ENCODE data around the gene WWOX. TPM values are rescaled to one million over a fixed set of nuclear protein-coding genes. Genes with fewer than 3 reads are reported as not detected.
"Not testable (repeated sequence)": the region's sequence is repeated elsewhere in the genome, so short reads cannot be mapped to it uniquely, and the experiment has no call there.

WWOX gene
- total RNA-seq, 1 donor from 2014 or later: 8.9 TPM

DNA sequence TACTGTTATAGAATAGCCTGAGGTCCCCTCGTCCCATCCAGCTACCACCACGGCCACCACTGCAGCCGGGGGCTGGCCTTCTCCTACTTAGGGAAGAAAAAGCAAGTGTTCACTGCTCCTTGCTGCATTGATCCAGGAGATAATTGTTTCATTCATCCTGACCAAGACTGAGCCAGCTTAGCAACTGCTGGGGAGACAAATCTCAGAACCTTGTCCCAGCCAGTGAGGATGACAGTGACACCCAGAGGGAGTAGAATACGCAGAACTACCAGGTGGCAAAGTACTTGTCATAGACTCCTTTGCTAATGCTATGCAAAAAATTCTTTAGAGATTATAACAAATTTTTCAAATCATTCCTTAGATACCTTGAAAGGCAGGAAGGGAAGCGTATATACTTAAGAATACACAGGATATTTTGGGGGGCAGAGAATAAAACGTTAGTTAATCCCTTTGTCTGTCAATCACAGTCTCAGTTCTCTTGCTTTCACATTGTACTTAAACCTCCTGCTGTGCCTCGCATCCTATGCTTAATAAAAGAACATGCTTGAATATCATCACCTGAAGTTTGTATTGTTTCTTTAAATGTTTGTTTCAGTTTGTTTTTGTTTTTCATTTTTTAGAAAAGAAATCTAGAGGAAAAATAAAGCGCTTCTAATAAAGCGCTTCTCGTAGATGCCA lies 1112.8 kb downstream of the WWOX start:
- H3K27ac ChIP-seq (replicated peaks): no peak overlapping the region
- TF ChIP-seq, protein P1, sequence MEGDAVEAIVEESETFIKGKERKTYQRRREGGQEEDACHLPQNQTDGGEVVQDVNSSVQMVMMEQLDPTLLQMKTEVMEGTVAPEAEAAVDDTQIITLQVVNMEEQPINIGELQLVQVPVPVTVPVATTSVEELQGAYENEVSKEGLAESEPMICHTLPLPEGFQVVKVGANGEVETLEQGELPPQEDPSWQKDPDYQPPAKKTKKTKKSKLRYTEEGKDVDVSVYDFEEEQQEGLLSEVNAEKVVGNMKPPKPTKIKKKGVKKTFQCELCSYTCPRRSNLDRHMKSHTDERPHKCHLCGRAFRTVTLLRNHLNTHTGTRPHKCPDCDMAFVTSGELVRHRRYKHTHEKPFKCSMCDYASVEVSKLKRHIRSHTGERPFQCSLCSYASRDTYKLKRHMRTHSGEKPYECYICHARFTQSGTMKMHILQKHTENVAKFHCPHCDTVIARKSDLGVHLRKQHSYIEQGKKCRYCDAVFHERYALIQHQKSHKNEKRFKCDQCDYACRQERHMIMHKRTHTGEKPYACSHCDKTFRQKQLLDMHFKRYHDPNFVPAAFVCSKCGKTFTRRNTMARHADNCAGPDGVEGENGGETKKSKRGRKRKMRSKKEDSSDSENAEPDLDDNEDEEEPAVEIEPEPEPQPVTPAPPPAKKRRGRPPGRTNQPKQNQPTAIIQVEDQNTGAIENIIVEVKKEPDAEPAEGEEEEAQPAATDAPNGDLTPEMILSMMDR (IDR thresholded peaks at IDR 0.05; ENCODE audit: borderline replicate concordance): no peak
- no peaks in the 10 kb centered on the region for H3K4me1 ChIP-seq
- H3K9me3 ChIP-seq (replicated peaks): no peaks in the 10 kb centered on the region
- H3K27me3 ChIP-seq (ENCODE audit: low read depth): no peaks in the 10 kb centered on the region
- no peak overlapping the region for H3K4me3 ChIP-seq
- no peak for DNase-seq
- H3K36me3 ChIP-seq: no peaks in the 10 kb centered on the region
- intact Hi-C loops (cut with micrococcal nuclease): no loop called here

DNA sequence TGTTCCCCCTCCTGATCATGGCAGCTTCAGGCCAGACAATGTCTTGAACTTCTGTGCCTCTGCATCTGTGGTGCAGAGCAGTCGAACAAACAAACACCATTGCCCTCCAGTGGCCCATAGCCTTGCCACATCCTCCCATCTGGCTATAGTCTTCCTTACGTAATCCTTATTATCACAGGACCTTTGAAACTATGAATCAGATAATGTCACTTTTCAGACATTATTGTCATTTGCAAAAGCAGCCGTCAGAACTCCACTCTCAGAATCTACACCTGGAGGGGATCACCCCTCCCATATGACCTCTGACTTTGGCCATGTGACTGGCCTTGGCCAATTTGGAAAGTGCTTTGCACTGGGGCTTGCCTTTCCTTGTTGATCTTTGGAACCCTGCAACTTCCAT lies 1113.8 kb downstream of the WWOX start:
- no peak overlapping the region for H3K27ac ChIP-seq (replicated peaks)
- H3K9me3 ChIP-seq (replicated peaks): no peaks in the 10 kb centered on the region
- H3K36me3 ChIP-seq: no peaks in the 10 kb centered on the region
- H3K4me1 ChIP-seq: peaks cover 2% of the 10 kb centered on the region
- DNase-seq: no peak
- TF ChIP-seq, protein P1 (IDR thresholded peaks at IDR 0.05; ENCODE audit: borderline replicate concordance): no peak
- intact Hi-C loops (cut with micrococcal nuclease): no loop called here
- no peak overlapping the region for H3K4me3 ChIP-seq
- H3K27me3 ChIP-seq (ENCODE audit: low read depth): no peaks in the 10 kb centered on the region

DNA sequence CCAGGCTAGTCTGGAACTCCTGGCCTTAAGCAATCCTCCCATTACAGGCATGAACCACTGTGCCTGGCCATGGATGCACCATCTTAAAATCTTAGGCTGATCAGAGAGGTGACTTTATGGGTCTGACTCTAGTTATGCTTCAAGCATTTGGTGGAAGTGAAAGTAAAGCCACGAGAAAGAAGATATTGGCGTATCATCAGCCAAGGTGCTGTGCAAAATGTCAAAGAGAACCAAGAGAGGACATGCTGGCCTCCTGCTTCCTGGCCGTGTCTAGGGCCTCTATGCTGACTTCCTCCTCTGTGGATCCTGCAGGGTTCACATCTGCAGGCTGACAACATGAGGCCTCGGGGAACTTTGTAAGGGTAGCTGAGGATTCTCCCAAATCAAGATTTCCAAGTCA lies 1115.8 kb downstream of the WWOX start:
- Histone ChIP-seq H3K9me3 (replicated peaks) (no peaks in the 10 kb centered on the region), H3K27me3 (ENCODE audit: low read depth) (no peaks in the 10 kb centered on the region), H3K27ac (replicated peaks) (no peak overlapping the region), H3K4me3 (no peak overlapping the region), H3K36me3 (no peaks in the 10 kb centered on the region), H3K4me1 (peaks cover 8% of the 10 kb centered on the region)
- intact Hi-C loops (cut with micrococcal nuclease): no loop called here
- TF ChIP-seq, protein P1 (IDR thresholded peaks at IDR 0.05; ENCODE audit: borderline replicate concordance): no peak
- no peak for DNase-seq

DNA sequence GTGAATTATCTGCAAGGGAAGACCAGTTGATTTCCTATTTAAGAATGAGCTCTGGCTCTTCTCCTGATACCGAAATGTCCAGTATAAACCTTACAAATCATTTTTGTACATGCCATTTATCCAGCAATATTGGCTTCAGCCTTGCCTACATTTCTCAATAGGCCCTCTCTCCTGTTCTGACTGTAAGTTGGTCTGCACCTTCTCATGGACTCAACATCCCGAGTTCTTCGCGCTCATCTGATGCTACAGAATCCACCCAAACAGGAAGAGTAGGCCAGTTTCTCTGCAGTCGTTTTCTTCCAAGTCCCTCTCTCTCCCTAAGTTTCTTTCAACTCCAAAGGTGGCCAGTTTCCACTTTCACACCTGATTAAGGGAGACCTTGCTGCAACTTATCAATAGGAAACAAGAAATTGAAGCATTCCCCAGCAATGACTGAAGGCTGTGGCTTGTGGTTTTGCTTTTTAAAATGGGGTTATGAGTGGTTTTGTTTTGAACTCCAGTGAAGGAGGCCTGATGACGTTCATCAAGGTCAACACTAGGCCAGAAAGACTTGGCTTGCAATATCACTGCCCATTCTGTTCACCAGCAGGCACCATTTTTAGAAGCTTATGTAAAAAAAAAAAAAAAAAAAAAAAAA lies 1118.0 kb downstream of the WWOX start:
- H3K4me1 ChIP-seq: peaks cover 8% of the 10 kb centered on the region
- no peak overlapping the region for H3K27ac ChIP-seq (replicated peaks)
- TF ChIP-seq, protein P1 (IDR thresholded peaks at IDR 0.05; ENCODE audit: borderline replicate concordance): no peak
- H3K27me3 ChIP-seq (ENCODE audit: low read depth): no peaks in the 10 kb centered on the region
- no peaks in the 10 kb centered on the region for H3K36me3 ChIP-seq
- no peak overlapping the region for H3K4me3 ChIP-seq
- intact Hi-C loops (cut with micrococcal nuclease): no loop called here
- no peak for DNase-seq
- H3K9me3 ChIP-seq (replicated peaks): no peaks in the 10 kb centered on the region

DNA sequence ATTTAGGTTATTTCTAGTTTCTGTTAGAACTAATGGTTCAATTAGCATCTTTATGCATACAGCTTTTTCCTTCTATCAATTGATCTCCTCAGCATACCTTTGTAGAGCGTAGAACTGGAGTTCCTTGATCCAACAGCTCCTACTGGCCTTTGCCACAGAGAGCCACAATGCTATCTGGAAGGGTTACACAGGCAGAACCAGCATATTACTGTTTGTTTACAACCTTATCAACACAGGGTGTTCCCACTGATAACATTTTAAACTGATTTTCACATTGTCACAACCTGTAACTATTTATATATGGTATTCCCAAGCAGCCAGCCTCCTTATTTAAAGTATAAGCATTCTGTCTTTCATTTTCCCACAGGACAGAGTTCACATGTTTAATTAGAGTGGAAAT lies 1118.9 kb downstream of the WWOX start:
- Histone ChIP-seq H3K36me3 (no peaks in the 10 kb centered on the region), H3K27ac (replicated peaks) (no peak overlapping the region), H3K4me3 (no peak overlapping the region), H3K4me1 (peaks cover 8% of the 10 kb centered on the region), H3K27me3 (ENCODE audit: low read depth) (no peaks in the 10 kb centered on the region), H3K9me3 (replicated peaks) (no peaks in the 10 kb centered on the region)
- no peak for DNase-seq
- intact Hi-C loops (cut with micrococcal nuclease): no loop called here
- TF ChIP-seq, protein P1 (IDR thresholded peaks at IDR 0.05; ENCODE audit: borderline replicate concordance): no peak

DNA sequence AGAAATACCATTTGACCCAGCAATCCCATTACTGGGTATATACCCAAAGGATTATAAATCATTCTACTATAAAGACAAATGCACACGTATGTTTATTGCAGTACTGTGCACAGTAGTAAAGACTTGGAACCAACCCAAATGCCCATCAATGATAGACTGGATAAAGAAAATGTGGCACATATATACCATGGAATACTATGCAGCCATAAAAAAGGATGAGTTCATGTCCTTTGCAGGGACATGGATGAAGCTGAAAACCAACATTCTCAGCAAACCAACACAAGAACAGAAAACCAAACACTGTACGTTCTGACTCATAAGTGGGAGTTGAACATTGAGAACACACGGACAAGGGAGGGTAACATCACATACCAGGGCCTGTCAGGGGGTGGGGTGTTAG lies 1126.5 kb downstream of the WWOX start:
- H3K4me1 ChIP-seq; DNase-seq; H3K9me3 ChIP-seq (replicated peaks); H3K4me3 ChIP-seq; intact Hi-C loops (cut with micrococcal nuclease); H3K27ac ChIP-seq (replicated peaks); H3K27me3 ChIP-seq (ENCODE audit: low read depth); H3K36me3 ChIP-seq: not testable (repeated sequence)

Data from left ventricle myocardium inferior (tissue), 1 donor.